ENCODE data around the gene FZD1.

The FZD1 gene

GRCh38 chr7:91313113-91313512 is 48.9 kb downstream of the FZD1 start:
- H3K18ac ChIP-seq (ENCODE audit: low read length) = no peak overlapping the region
- no peak overlapping the region for H3K9ac ChIP-seq (ENCODE audit: low read length)
- H2BK5ac ChIP-seq (ENCODE audit: low read length) = no peak overlapping the region
- no peaks in the 10 kb centered on the region for H3K36me3 ChIP-seq (ENCODE audit: control insufficient read depth, insufficient read depth, low read length)
- no peak overlapping the region for H3K4ac ChIP-seq (ENCODE audit: low read depth, low read length)
- no peak overlapping the region for H3K56ac ChIP-seq (ENCODE audit: low read length)
- no peak overlapping the region for H2BK15ac ChIP-seq (replicated peaks; ENCODE audit: low read depth)
- DNase-seq = no peak
- no CpG with 5 or more reads among the region's 5 CpGs for WGBS (ENCODE audit: extremely low coverage, insufficient coverage, low lambda C conversion rate)
- no peaks in the 10 kb centered on the region for H3K79me2 ChIP-seq (ENCODE audit: control insufficient read depth, insufficient read depth, low read length)
- no peak overlapping the region for H4K8ac ChIP-seq (ENCODE audit: low read depth, low read length)
- no peak overlapping the region for H4K5ac ChIP-seq (ENCODE audit: low read length)
- no peaks in the 10 kb centered on the region for H3K27me3 ChIP-seq (ENCODE audit: insufficient read depth, low read length, poor library complexity)
- no peaks in the 10 kb centered on the region for H3K79me1 ChIP-seq (ENCODE audit: low read length)
- peaks cover 4% of the 10 kb centered on the region for H3K4me1 ChIP-seq (ENCODE audit: control insufficient read depth, low read depth, low read length)
- H2BK120ac ChIP-seq (ENCODE audit: low read depth, low read length) = no peak overlapping the region
- no peak overlapping the region for H3K4me2 ChIP-seq (ENCODE audit: low read length)
- no peak overlapping the region for H3K23ac ChIP-seq (ENCODE audit: low read length)
- no peak overlapping the region for H3K27ac ChIP-seq (ENCODE audit: low read depth, low read length)
- no peak overlapping the region for H3K4me3 ChIP-seq (ENCODE audit: low read length)
- no peak overlapping the region for H2AK5ac ChIP-seq (ENCODE audit: low read length)

- Histone ChIP-seq H2BK120ac (ENCODE audit: low read depth, low read length) (no peak overlapping the region), H3K27me3 (ENCODE audit: insufficient read depth, low read length, poor library complexity) (no peaks in the 10 kb centered on the region), H2AK5ac (ENCODE audit: low read length) (no peak overlapping the region), H4K8ac (ENCODE audit: low read depth, low read length) (no peak overlapping the region), H3K27ac (ENCODE audit: low read depth, low read length) (no peak overlapping the region), H3K4me2 (ENCODE audit: low read length) (no peak overlapping the region), H3K23ac (ENCODE audit: low read length) (no peak overlapping the region), H3K9ac (ENCODE audit: low read length) (no peak overlapping the region), H3K4me3 (ENCODE audit: low read length) (no peak overlapping the region), H3K36me3 (ENCODE audit: control insufficient read depth, insufficient read depth, low read length) (no peaks in the 10 kb centered on the region), H4K5ac (ENCODE audit: low read length) (no peak overlapping the region), H3K4ac (ENCODE audit: low read depth, low read length) (no peak overlapping the region), H3K4me1 (ENCODE audit: control insufficient read depth, low read depth, low read length) (peaks cover 4% of the 10 kb centered on the region), H3K56ac (ENCODE audit: low read length) (no peak overlapping the region), H2BK5ac (ENCODE audit: low read length) (no peak overlapping the region), H3K79me2 (ENCODE audit: control insufficient read depth, insufficient read depth, low read length) (no peaks in the 10 kb centered on the region), H3K79me1 (ENCODE audit: low read length) (no peaks in the 10 kb centered on the region), H2BK15ac (replicated peaks; ENCODE audit: low read depth) (no peak overlapping the region), H3K18ac (ENCODE audit: low read length) (no peak overlapping the region)
- DNase-seq = no peak
- WGBS (ENCODE audit: extremely low coverage, insufficient coverage, low lambda C conversion rate) = no CpG with 5 or more reads among the region's 3 CpGs
These were observed 50.5 kb downstream of the FZD1 start for GRCh38 chr7:91314591-91315323.

GRCh38 chr7:91316426-91316825 is 52.2 kb downstream of the FZD1 start:
- H3K79me1 ChIP-seq (ENCODE audit: low read length) = no peaks in the 10 kb centered on the region
- no peak overlapping the region for H4K8ac ChIP-seq (ENCODE audit: low read depth, low read length)
- no peak overlapping the region for H4K5ac ChIP-seq (ENCODE audit: low read length)
- DNase-seq = no peak
- no peak overlapping the region for H3K9ac ChIP-seq (ENCODE audit: low read length)
- no CpG with 5 or more reads among the region's 1 CpG for WGBS (ENCODE audit: extremely low coverage, insufficient coverage, low lambda C conversion rate)
- no peaks in the 10 kb centered on the region for H3K4me1 ChIP-seq (ENCODE audit: control insufficient read depth, low read depth, low read length)
- H3K4me3 ChIP-seq (ENCODE audit: low read length) = no peak overlapping the region
- H2AK5ac ChIP-seq (ENCODE audit: low read length) = no peak overlapping the region
- H3K27ac ChIP-seq (ENCODE audit: low read depth, low read length) = no peak overlapping the region
- no peak overlapping the region for H3K56ac ChIP-seq (ENCODE audit: low read length)
- no peak overlapping the region for H2BK5ac ChIP-seq (ENCODE audit: low read length)
- no peak overlapping the region for H2BK120ac ChIP-seq (ENCODE audit: low read depth, low read length)
- H3K18ac ChIP-seq (ENCODE audit: low read length) = no peak overlapping the region
- H3K79me2 ChIP-seq (ENCODE audit: control insufficient read depth, insufficient read depth, low read length) = no peaks in the 10 kb centered on the region
- no peak overlapping the region for H3K23ac ChIP-seq (ENCODE audit: low read length)
- no peaks in the 10 kb centered on the region for H3K36me3 ChIP-seq (ENCODE audit: control insufficient read depth, insufficient read depth, low read length)
- H2BK15ac ChIP-seq (replicated peaks; ENCODE audit: low read depth) = no peak overlapping the region
- no peak overlapping the region for H3K4ac ChIP-seq (ENCODE audit: low read depth, low read length)
- H3K27me3 ChIP-seq (ENCODE audit: insufficient read depth, low read length, poor library complexity) = no peaks in the 10 kb centered on the region
- H3K4me2 ChIP-seq (ENCODE audit: low read length) = no peak overlapping the region

GRCh38 chr7:91319351-91319750 is 55.1 kb downstream of the FZD1 start:
- Histone ChIP-seq H3K4me2 (ENCODE audit: low read length) (no peak overlapping the region), H3K9ac (ENCODE audit: low read length) (no peak overlapping the region), H3K27ac (ENCODE audit: low read depth, low read length) (no peak overlapping the region), H3K4ac (ENCODE audit: low read depth, low read length) (no peak overlapping the region), H3K23ac (ENCODE audit: low read length) (no peak overlapping the region), H3K4me3 (ENCODE audit: low read length) (no peak overlapping the region), H3K79me2 (ENCODE audit: control insufficient read depth, insufficient read depth, low read length) (no peaks in the 10 kb centered on the region), H3K36me3 (ENCODE audit: control insufficient read depth, insufficient read depth, low read length) (no peaks in the 10 kb centered on the region), H4K8ac (ENCODE audit: low read depth, low read length) (no peak overlapping the region), H4K5ac (ENCODE audit: low read length) (no peak overlapping the region), H2BK120ac (ENCODE audit: low read depth, low read length) (no peak overlapping the region), H2AK5ac (ENCODE audit: low read length) (no peak overlapping the region), H3K18ac (ENCODE audit: low read length) (no peak overlapping the region), H3K27me3 (ENCODE audit: insufficient read depth, low read length, poor library complexity) (no peaks in the 10 kb centered on the region), H3K56ac (ENCODE audit: low read length) (no peak overlapping the region), H2BK5ac (ENCODE audit: low read length) (no peak overlapping the region), H3K79me1 (ENCODE audit: low read length) (no peaks in the 10 kb centered on the region), H3K4me1 (ENCODE audit: control insufficient read depth, low read depth, low read length) (no peaks in the 10 kb centered on the region), H2BK15ac (replicated peaks; ENCODE audit: low read depth) (no peak overlapping the region)
- 100% methylated on average over 1 of the region's 4 CpGs for WGBS (ENCODE audit: extremely low coverage, insufficient coverage, low lambda C conversion rate)
- DNase-seq = no peak

- Histone ChIP-seq H3K79me2 (ENCODE audit: control insufficient read depth, insufficient read depth, low read length) (no peaks in the 10 kb centered on the region), H3K79me1 (ENCODE audit: low read length) (no peaks in the 10 kb centered on the region), H3K56ac (ENCODE audit: low read length) (no peak overlapping the region), H2BK5ac (ENCODE audit: low read length) (no peak overlapping the region), H3K36me3 (ENCODE audit: control insufficient read depth, insufficient read depth, low read length) (no peaks in the 10 kb centered on the region), H3K18ac (ENCODE audit: low read length) (no peak overlapping the region), H3K9ac (ENCODE audit: low read length) (no peak overlapping the region), H2BK120ac (ENCODE audit: low read depth, low read length) (no peak overlapping the region), H4K5ac (ENCODE audit: low read length) (no peak overlapping the region), H4K8ac (ENCODE audit: low read depth, low read length) (no peak overlapping the region), H2AK5ac (ENCODE audit: low read length) (no peak overlapping the region), H3K4me2 (ENCODE audit: low read length) (no peak overlapping the region), H3K4me1 (ENCODE audit: control insufficient read depth, low read depth, low read length) (no peaks in the 10 kb centered on the region), H3K27ac (ENCODE audit: low read depth, low read length) (no peak overlapping the region), H3K23ac (ENCODE audit: low read length) (no peak overlapping the region), H3K4ac (ENCODE audit: low read depth, low read length) (no peak overlapping the region), H3K27me3 (ENCODE audit: insufficient read depth, low read length, poor library complexity) (no peaks in the 10 kb centered on the region), H2BK15ac (replicated peaks; ENCODE audit: low read depth) (no peak overlapping the region), H3K4me3 (ENCODE audit: low read length) (no peak overlapping the region)
- no CpG with 5 or more reads among the region's 4 CpGs for WGBS (ENCODE audit: extremely low coverage, insufficient coverage, low lambda C conversion rate)
- peak; percentile 20 for DNase-seq
These were observed 56.3 kb downstream of the FZD1 start for GRCh38 chr7:91320366-91321078.
